OCI-LY7 (cell line): Measurements from ENCODE around the gene ARL10.

Source experiments
- EZH2phosphoT487 ChIP-seq: fragments of 200-600 bp; sonication (generic); IDR thresholded peaks from 2 replicates; pipeline ENCODE4 v1.6.1; 2018; ENCODE audit warnings: low read depth, borderline replicate concordance, mild to moderate bottlenecking, mixed run types, antibody characterized with exemption, low read length, moderate library complexity, mixed read lengths
- TF ChIP-seq, protein P1 (sequence below): fragments of 200-600 bp; sonication (generic); conservative IDR thresholded peaks from 2 replicates; pipeline ENCODE4 v1.5.1; 2014; ENCODE audit warnings: mild to moderate bottlenecking, antibody characterized with exemption, low read length, moderate library complexity, mixed read lengths

DNA sequence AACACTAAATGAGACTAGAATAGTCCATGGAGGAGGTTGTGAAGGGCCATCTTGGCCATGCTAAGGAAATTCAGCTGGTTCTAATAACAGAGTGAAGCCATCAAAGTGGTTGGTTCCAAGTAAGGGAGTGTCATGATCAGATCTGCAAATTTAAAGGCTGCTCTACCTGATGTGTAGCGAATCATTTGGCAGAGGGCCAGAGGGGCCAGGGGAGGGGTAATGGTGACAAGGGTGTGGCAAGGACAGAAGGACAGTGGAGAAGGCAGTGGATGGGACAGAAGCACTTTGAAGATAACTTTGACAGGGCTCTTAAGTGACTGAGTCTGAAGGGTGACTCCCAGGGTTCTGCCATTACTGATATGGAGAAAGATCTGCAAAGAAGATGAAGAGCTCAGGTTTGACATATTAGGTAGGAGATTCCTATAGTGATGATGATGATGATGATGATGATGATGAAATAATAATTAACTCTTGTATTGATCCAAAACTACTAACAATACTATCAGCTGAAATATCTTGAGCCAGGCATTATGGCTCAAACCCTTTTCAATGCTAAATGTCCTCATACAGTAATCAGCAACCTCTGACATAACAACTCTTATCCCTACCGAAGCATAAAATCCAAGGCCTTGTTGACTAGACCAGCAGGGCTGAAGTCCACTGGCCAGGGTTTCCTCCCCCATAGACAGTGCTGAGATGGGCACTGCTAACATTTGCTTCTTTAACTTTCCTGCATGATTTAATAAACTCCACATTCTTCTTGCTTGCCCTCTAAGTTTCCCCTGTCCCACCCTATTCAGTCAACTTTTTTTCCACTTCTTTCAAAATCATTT lies 23.7 kb upstream of the ARL10 start:
- TF ChIP-seq, protein P1, sequence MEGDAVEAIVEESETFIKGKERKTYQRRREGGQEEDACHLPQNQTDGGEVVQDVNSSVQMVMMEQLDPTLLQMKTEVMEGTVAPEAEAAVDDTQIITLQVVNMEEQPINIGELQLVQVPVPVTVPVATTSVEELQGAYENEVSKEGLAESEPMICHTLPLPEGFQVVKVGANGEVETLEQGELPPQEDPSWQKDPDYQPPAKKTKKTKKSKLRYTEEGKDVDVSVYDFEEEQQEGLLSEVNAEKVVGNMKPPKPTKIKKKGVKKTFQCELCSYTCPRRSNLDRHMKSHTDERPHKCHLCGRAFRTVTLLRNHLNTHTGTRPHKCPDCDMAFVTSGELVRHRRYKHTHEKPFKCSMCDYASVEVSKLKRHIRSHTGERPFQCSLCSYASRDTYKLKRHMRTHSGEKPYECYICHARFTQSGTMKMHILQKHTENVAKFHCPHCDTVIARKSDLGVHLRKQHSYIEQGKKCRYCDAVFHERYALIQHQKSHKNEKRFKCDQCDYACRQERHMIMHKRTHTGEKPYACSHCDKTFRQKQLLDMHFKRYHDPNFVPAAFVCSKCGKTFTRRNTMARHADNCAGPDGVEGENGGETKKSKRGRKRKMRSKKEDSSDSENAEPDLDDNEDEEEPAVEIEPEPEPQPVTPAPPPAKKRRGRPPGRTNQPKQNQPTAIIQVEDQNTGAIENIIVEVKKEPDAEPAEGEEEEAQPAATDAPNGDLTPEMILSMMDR: no peak
- no peak for TF ChIP-seq EZH2phosphoT487
